ENCODE data around the gene ZDHHC24. TPM values are rescaled to one million over a fixed set of nuclear protein-coding genes. Genes with fewer than 3 reads are reported as not detected.

ZDHHC24 gene
- total RNA-seq, 1 donor from 2014 or later = 18.0 TPM

GRCh38 chr11:66523611-66524010 is 22.2 kb downstream of the ZDHHC24 start:
- TF ChIP-seq CTCF (IDR thresholded peaks at IDR 0.05) = no peak
- intact Hi-C loops (cut with DNase I) = no loop called here
- Histone ChIP-seq H3K36me3 (peaks cover 43 to 77% of the 10 kb centered on the region in 2 donors), H3K4me3 (no peak overlapping the region), H3K4me1 (no peaks in the 10 kb centered on the region), H3K9me3 (no peaks in the 10 kb centered on the region), H3K27ac (no peak overlapping the region), H3K27me3 (no peaks in the 10 kb centered on the region)
- DNase-seq (ENCODE audit: low spot score in 2 of 2) = no peak

GRCh38 chr11:66510990-66511339 is 34.9 kb downstream of the ZDHHC24 start:
- intact Hi-C loops (cut with DNase I) = loop anchor here (1.0 kb wide), 1 partner anchor 31 kb away; the partner anchor contains the start of gene DPP3

GRCh38 chr11:66510271-66510989 is 35.4 kb downstream of the ZDHHC24 start, which contains the start of gene BBS1:
Gene BBS1, plus strand, starts transcription at chr11:66510635. Its CDS starts 25 bp downstream, at chr11:66510660.
- intact Hi-C loops (cut with DNase I) = loop anchor here (1.0 kb wide), 1 partner anchor 30 kb away; the partner anchor contains the start of gene DPP3
- peak; percentile 30 to 89 for DNase-seq (ENCODE audit: low spot score in 2 of 2)
- Histone ChIP-seq H3K27me3 (no peaks in the 10 kb centered on the region), H3K36me3 (peaks cover 0 to 11% of the 10 kb centered on the region in 2 donors), H3K4me1 (peaks cover 0 to 12% of the 10 kb centered on the region in 2 donors), H3K4me3 (peak within 1 kb of the TSS; percentile 67 to 87), H3K27ac (peak within 1 kb of the TSS; percentile 39 to 63), H3K9me3 (no peaks in the 10 kb centered on the region)
- TF ChIP-seq CTCF (IDR thresholded peaks at IDR 0.05) = no peak

More at GRCh38 chr11:66510990-66511339, 34.9 kb downstream of the ZDHHC24 start:
- Histone ChIP-seq H3K27me3 (no peaks in the 10 kb centered on the region), H3K36me3 (peaks cover 0 to 15% of the 10 kb centered on the region in 2 donors), H3K27ac (no peak overlapping the region), H3K4me3 (peak overlapping the region; percentile 67 to 87), H3K9me3 (no peaks in the 10 kb centered on the region), H3K4me1 (peaks cover 0 to 12% of the 10 kb centered on the region in 2 donors)
- no peak for TF ChIP-seq CTCF (IDR thresholded peaks at IDR 0.05)
- no peak for DNase-seq (ENCODE audit: low spot score in 2 of 2)

GRCh38 chr11:66509131-66509561 is 36.7 kb downstream of the ZDHHC24 start:
- Histone ChIP-seq H3K27me3 (no peaks in the 10 kb centered on the region), H3K36me3 (peaks cover 8 to 12% of the 10 kb centered on the region in 2 donors), H3K27ac (no peak overlapping the region), H3K9me3 (no peaks in the 10 kb centered on the region), H3K4me1 (peaks cover 0 to 12% of the 10 kb centered on the region in 2 donors), H3K4me3 (no peak overlapping the region)
- intact Hi-C loops (cut with DNase I) = no loop called here
- no peak for DNase-seq (ENCODE audit: low spot score in 2 of 2)
- no peak for TF ChIP-seq CTCF (IDR thresholded peaks at IDR 0.05)

- peaks cover 9 to 14% of the 10 kb centered on the region in 2 donors for H3K36me3 ChIP-seq
- H3K9me3 ChIP-seq = no peaks in the 10 kb centered on the region
- H3K27ac ChIP-seq = no peak overlapping the region
- no peaks in the 10 kb centered on the region for H3K27me3 ChIP-seq
- H3K4me3 ChIP-seq = no peak overlapping the region
- intact Hi-C loops (cut with DNase I) = no loop called here
- no peak for DNase-seq (ENCODE audit: low spot score in 2 of 2)
- no peak for TF ChIP-seq CTCF (IDR thresholded peaks at IDR 0.05)
- peaks cover 0 to 3% of the 10 kb centered on the region in 2 donors for H3K4me1 ChIP-seq
These were observed 40.5 kb downstream of the ZDHHC24 start for GRCh38 chr11:66505276-66505816.

Measured in ascending aorta (tissue), 2 donors.